ENCODE measurements around the gene QRFPR.
"Not testable (repeated sequence)": the region's sequence is repeated elsewhere in the genome, so short reads cannot be mapped to it uniquely, and the experiment has no call there.

QRFPR gene

GRCh38 chr4:121340247-121340646, 40.6 kb downstream of the QRFPR start:
- no peak for DNase-seq
- intact Hi-C loops (cut with DNase I) = no loop called here

- intact Hi-C loops (cut with DNase I) = no loop called here
These were observed 41.0 kb downstream of the QRFPR start for GRCh38 chr4:121339824-121340223.

DNA sequence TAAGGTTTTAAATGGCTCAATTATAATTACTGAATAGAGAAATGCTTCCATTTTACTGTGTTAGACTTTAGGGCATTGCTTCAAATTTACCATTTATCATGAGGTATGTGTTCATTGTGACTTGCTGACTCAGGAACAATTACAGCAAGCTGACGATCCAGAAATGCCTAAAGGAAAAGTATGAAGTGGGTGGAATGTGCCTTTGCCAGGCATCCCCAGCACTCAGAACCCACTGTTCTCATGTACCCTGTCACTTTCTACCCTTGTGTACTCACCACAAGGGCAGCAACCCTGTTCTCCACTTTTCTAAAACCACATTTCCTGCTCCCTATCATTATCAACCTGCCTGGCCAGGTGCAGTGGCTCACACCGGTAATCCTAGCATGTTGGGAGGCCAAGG, 41.5 kb downstream of the QRFPR start:
- DNase-seq = no peak
- intact Hi-C loops (cut with DNase I) = no loop called here

More at GRCh38 chr4:121339824-121340223, 41.0 kb downstream of the QRFPR start:
- DNase-seq = no peak

DNA sequence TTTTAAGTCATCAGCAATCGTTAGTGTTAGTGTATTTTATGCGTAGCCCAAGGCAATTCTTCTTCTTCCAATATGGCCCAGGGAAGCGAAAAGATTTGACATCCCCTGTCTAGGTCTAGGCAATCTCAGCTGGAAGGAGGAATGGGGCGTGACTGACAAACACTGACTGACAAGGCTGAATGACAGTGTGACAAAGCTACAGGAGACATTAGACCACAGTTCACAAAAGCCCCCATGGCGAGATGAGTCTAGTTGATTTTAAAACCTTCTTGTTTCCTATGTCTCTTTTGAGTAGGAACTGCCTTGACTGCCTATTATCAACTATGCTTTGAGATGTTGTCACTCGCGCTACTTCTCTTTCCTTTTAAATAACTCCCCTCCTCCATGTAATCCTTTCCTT, 42.3 kb downstream of the QRFPR start:
- DNase-seq = no peak
- intact Hi-C loops (cut with DNase I) = no loop called here

DNA sequence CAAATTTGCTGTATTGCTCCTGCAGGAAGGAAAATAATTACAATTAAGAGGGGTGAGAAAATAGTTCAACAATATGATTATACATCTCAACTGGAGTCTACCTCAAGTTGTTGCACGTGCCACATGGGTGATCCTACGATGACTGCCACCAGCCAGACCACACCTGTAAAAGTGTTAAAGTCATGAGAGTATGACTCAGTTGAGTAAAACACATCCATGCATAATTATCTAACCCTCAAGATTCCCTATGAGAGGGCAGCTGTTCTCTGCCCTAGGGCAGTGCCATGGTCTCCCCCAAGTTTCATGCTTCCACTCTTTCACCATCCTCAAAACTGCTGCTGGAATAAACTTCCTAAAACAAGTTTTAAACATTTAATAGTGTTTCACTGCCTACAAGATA, 44.1 kb downstream of the QRFPR start:
- DNase-seq = no peak
- intact Hi-C loops (cut with DNase I) = no loop called here

- DNase-seq = no peak
- intact Hi-C loops (cut with DNase I) = no loop called here
These were observed 50.6 kb downstream of the QRFPR start for GRCh38 chr4:121330180-121330665.

- intact Hi-C loops (cut with DNase I) = no loop called here
These were observed 54.2 kb downstream of the QRFPR start for GRCh38 chr4:121326597-121326996.

GRCh38 chr4:121324331-121324730, 56.5 kb downstream of the QRFPR start:
- no peak for DNase-seq
- intact Hi-C loops (cut with DNase I) = no loop called here

More at GRCh38 chr4:121326597-121326996, 54.2 kb downstream of the QRFPR start:
- no peak for DNase-seq

- DNase-seq = no peak
- intact Hi-C loops (cut with DNase I) = no loop called here
These were observed 59.4 kb downstream of the QRFPR start for GRCh38 chr4:121321466-121321865.

DNA sequence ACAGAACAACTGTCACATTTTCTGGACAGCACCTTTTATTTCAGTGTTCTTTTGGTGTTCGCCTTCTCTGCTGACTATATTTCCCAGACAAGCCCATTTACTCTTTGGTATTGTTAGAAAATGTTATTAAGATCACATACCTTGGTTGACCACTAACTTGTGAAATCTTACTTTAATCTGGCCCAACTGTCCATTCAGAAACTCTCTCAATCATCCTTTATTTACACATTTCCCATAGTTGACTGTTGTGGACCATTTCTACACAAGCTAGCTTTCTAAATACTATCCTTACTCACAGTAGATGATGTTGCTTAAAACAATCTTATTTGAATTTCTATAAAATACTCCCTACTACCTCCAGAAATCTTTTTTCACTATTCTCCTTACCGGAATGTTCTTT, 64.7 kb downstream of the QRFPR start:
- intact Hi-C loops (cut with DNase I) = no loop called here
- no peak for DNase-seq

DNA sequence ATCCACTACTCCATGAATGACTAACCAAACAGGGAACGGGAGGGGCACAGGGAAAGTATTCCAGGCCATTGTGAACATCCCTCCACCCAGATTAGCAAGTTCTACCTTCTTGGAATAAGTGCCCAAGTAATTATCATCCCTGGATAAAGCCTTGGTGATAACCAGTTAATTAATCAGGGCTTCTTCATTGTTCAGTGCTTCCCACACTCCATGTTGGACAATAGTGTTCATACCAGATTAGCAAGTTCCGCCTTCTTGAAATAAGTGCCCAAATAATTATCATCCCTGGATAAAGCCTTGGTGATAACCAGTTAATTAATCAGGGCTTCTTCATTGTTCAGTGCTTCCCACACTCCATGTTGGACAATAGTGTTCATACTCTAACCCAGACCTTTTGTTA, 67.4 kb downstream of the QRFPR start:
- intact Hi-C loops (cut with DNase I); DNase-seq: not testable (repeated sequence)

GRCh38 chr4:121308828-121309227, 72.0 kb downstream of the QRFPR start:
- intact Hi-C loops (cut with DNase I) = no loop called here
- peak in 1 of 10 donors; percentile 35 for DNase-seq

GRCh38 chr4:121308328-121308663, 72.5 kb downstream of the QRFPR start:
- intact Hi-C loops (cut with DNase I) = no loop called here

DNA sequence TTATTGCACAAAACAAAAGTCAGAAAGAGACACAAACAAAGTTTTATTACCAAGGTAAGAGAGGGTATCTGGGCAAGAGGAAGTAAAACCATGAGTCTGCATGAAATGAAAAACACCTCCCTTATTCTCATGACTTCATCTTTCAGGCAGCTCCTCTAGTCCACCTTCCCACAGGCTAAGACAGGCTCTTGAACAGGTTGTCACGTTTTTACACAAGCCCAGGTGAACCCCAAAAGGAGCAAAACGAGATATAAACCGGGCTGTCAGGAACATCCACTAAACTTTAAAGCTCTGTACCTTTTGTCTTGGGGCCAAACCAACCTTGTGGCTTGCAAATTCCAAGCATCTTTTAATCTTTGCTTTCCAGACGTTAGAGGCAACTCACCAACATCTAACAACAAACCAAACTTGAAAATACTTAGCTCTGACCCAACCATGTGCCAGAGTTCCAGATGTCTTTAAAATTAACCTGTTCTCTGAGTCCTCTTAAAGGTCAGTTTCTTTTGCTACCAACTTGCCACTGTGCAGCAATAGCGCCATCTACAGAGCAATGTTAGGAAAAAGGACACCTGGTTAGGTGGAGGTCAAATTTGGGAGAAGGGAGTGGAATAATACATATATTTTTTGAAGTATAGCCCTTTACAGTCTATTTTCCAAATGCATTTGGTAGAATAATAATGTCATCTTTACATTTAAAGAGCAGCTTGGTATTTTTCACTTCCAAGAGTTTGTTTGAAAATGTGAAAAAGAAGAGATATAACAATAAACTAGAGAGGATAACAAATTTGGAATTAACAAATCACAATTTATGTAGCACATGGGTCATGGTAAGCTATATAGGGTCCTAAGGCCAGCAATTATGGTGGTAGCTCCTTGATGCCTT, 73.1 kb downstream of the QRFPR start:
- DNase-seq = no peak
- intact Hi-C loops (cut with DNase I) = no loop called here

More at GRCh38 chr4:121308328-121308663, 72.5 kb downstream of the QRFPR start:
- no peak for DNase-seq

GRCh38 chr4:121306931-121307330, 73.9 kb downstream of the QRFPR start:
- no peak for DNase-seq
- intact Hi-C loops (cut with DNase I) = no loop called here

DNA sequence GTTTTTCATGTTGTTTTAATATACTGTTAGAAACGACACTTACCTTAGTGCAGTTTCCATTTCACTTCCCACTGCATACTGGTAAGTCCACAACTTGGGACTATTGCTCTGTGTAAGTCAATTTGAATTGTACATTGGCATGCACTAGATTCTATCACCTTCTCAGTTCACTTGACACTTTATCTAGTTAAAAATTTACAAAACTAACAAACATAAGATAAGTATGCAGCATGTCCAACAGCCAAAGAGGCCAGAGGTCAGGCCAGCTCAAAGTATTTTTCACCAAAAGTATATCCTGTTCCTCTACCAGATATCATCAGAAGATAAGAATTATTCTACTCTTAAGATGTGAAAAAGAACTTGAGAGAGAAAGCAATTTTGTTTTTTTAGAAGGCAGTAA, 75.9 kb downstream of the QRFPR start:
- intact Hi-C loops (cut with DNase I) = no loop called here

DNA sequence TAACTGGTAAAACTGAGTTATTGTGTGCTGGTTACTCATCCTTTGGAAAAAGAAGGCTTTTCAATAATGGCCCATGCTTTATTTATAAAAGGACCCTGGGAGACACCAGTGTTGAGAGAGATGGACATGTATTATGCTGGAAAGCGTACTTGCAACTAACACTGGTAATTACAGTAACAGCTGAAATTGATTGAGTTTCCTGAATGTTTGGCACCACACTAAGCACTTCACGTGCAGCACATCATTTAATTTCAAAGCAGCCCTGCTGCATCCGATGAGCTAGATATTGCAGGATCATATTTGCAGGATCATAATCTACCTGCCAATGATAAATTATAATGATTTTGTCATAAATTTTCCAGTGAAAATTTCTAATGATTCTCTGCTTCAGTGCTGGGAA, 81.5 kb downstream of the QRFPR start:
- intact Hi-C loops (cut with DNase I) = no loop called here
- no peak for DNase-seq

More for the DNA sequence above, 75.9 kb downstream of the QRFPR start:
- no peak for DNase-seq

- DNase-seq = peak in 1 of 10 donors; percentile 68
- intact Hi-C loops (cut with DNase I) = no loop called here
These were observed 97.5 kb downstream of the QRFPR start for GRCh38 chr4:121283319-121283718.

- DNase-seq = no peak
- intact Hi-C loops (cut with DNase I) = no loop called here
These were observed 100.4 kb downstream of the QRFPR start for GRCh38 chr4:121280425-121280824.

DNA sequence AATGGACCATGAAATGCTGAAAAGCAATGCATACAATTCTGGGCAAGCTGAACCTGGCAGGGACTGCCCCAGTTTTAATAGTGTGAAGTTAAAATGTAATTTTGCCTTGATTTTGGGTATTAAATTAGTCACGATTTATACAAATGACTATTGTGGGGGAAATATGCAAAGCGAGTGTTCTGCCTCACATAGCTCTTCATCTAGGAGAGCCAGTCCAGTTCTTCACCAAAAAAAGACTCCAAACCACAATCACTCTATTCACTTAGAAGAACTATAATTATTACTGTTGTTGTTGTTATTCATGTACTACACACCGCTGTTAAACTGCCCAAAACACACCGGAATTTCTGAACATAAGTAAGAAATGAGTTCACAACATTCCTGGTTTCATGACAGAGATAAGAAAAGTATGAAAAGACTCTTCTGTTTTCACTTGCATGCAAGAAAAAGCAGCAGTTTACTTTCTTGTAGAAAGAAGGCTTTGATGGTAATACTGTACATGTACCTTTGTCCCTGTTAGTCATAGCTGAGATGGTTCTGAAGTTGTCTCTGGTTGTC, 101.9 kb downstream of the QRFPR start:
- DNase-seq = no peak

More for the DNA sequence above, 101.9 kb downstream of the QRFPR start:
- intact Hi-C loops (cut with DNase I) = no loop called here

All from posterior cingulate gyrus (tissue), 11 donors.